ENCODE results near the gene TNFRSF12A.

DNA sequence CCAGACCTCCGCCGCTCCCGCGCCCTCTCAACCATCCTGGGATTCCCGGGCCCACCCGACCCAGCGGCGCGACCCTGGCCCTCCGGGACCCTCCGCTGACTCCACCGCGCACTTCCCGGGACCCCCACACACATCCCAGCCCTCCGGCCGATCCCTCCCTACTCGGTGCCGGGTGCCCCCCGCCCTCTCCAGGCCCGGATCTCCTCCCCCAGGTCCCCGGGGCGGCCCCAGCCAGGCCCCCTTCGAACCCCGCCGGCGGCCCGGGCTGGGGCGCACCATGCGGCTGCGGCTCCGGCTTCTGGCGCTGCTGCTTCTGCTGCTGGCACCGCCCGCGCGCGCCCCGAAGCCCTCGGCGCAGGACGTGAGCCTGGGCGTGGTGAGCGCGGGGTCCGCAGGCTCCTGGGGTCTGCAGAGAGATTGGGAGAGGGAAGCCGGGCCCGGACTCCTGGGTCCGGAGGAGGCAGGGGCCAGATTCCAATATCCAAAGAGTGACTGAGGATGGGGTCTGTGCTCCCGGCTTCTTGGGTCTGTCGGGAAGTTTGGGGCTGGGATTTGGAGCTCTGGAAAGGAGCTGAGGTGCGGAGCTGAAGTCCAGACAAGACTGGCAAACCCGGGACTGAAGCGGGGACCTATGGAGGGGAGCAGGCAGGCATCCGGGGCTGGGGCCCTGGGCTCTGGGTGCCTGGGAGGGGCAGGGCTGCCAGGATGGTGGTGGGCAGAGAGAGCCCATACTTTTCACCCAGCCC lies 26.6 kb downstream of the TNFRSF12A start:
- TF ChIP-seq, protein P1, sequence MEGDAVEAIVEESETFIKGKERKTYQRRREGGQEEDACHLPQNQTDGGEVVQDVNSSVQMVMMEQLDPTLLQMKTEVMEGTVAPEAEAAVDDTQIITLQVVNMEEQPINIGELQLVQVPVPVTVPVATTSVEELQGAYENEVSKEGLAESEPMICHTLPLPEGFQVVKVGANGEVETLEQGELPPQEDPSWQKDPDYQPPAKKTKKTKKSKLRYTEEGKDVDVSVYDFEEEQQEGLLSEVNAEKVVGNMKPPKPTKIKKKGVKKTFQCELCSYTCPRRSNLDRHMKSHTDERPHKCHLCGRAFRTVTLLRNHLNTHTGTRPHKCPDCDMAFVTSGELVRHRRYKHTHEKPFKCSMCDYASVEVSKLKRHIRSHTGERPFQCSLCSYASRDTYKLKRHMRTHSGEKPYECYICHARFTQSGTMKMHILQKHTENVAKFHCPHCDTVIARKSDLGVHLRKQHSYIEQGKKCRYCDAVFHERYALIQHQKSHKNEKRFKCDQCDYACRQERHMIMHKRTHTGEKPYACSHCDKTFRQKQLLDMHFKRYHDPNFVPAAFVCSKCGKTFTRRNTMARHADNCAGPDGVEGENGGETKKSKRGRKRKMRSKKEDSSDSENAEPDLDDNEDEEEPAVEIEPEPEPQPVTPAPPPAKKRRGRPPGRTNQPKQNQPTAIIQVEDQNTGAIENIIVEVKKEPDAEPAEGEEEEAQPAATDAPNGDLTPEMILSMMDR (IDR thresholded peaks at IDR 0.05; ENCODE audit: low read depth, low read length) = no peak
- no peak for TF ChIP-seq EZH2phosphoT487 (IDR thresholded peaks at IDR 0.05; ENCODE audit: low read depth)
